SK-N-SH (cell line): ENCODE measurements around the gene CIROP.

ENCODE experiments used
- CTCF ChIP-seq: fragments of 200-600 bp; sonication (generic); IDR thresholded peaks from 2 replicates; pipeline ENCODE4 v1.6.1; 2017; ENCODE audit warnings: antibody characterized with exemption, mild to moderate bottlenecking, moderate library complexity
- EP300 ChIP-seq, 2 experiments: IDR thresholded peaks; 2 replicates each; pipeline versions ENCODE4 v1.4.0 to v1.6.1; 2012; ENCODE audit warnings: borderline replicate concordance in 1 of 2, low read depth in 1 of 2, low read length in 1 of 2
- RXRA ChIP-seq: IDR thresholded peaks from 2 replicates; pipeline ENCODE4 v1.4.0; 2012; ENCODE audit warnings: low read depth, mild to moderate bottlenecking, borderline replicate concordance
- SMC3 ChIP-seq: IDR thresholded peaks from 2 replicates; pipeline ENCODE4 v1.6.1; 2012; ENCODE audit warnings: low read depth, low read length, improper control_type of control experiment
- USF2 ChIP-seq: fragments of 150-350 bp; IDR thresholded peaks from 2 replicates; pipeline ENCODE4 v1.6.1; 2017; ENCODE audit warnings: antibody characterized with exemption, low read length, low read depth, borderline replicate concordance
- TF ChIP-seq, protein P1 (sequence below): IDR thresholded peaks from 2 replicates; pipeline ENCODE4 v1.4.0; 2012; ENCODE audit warnings: low read depth
- TF ChIP-seq, protein P2 (sequence below): fragments of 150-350 bp; IDR thresholded peaks from 2 replicates; pipeline ENCODE4 v1.6.1; 2016; ENCODE audit warnings: mild to moderate bottlenecking, low read depth, low read length

DNA sequence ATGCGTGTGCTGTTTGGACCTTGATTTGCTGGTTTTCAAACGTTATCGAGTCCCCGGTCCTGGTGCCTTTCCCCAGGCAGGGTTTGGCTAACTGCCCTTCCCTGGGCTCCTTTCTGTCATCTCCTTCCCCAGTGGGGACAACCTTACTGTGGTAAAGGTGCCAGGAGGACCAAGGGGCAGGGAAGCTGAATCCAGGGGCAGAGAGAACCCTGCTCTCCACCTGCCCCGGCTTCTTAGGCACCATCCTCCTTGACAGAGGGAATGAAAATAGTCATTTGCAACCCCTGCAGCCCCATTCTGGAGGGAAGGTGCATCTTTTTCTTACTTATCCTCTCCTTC, 9.3 kb upstream of the CIROP start:
- TF ChIP-seq EP300 (IDR thresholded peaks at IDR 0.05; ENCODE audit: borderline replicate concordance in 1 of 2, low read depth in 1 of 2, low read length in 1 of 2) (no peak), RXRA (no peak), USF2 (no peak), CTCF (no peak), SMC3 (no peak)
- TF ChIP-seq, protein P1, sequence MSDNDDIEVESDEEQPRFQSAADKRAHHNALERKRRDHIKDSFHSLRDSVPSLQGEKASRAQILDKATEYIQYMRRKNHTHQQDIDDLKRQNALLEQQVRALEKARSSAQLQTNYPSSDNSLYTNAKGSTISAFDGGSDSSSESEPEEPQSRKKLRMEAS = no peak
- TF ChIP-seq, protein P2, sequence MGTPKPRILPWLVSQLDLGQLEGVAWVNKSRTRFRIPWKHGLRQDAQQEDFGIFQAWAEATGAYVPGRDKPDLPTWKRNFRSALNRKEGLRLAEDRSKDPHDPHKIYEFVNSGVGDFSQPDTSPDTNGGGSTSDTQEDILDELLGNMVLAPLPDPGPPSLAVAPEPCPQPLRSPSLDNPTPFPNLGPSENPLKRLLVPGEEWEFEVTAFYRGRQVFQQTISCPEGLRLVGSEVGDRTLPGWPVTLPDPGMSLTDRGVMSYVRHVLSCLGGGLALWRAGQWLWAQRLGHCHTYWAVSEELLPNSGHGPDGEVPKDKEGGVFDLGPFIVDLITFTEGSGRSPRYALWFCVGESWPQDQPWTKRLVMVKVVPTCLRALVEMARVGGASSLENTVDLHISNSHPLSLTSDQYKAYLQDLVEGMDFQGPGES = no peak
